GM12892 (cell line): ENCODE measurements around the gene ARPC4.
"Not testable (repeated sequence)": the region's sequence is repeated elsewhere in the genome, so short reads cannot be mapped to it uniquely, and the experiment has no call there.

Experiments
- DNase-seq: peaks from one replicate; pipeline ENCODE4 v3.0.0; 2011; ENCODE audit not compliant: insufficient read length
- FAIRE-seq: peaks from 2 replicates; lab custom pipeline; 2011; peaks lifted over from hg19 to GRCh38; lab: Jason Lieb, UNC
- POLR2A ChIP-seq: IDR thresholded peaks from 2 replicates; pipeline ENCODE4 v1.6.1; 2011; ENCODE audit warnings: low read depth, low read length, control low read depth
- POLR2AphosphoS5 ChIP-seq: IDR thresholded peaks from 2 replicates; pipeline ENCODE4 v1.6.1; 2011; ENCODE audit warnings: low read depth, low read length, control low read depth
- TAF1 ChIP-seq: IDR thresholded peaks from 2 replicates; pipeline ENCODE4 v1.6.1; 2011; ENCODE audit warnings: low read depth, mild to moderate bottlenecking, control low read depth, low read length, borderline replicate concordance

The ARPC4 gene

GRCh38 chr3:9757427-9757826, 35.5 kb upstream of the ARPC4 start:
- FAIRE-seq: no peak
- no peak for DNase-seq
- TF ChIP-seq TAF1: no peak
- no peak for TF ChIP-seq POLR2A
- TF ChIP-seq POLR2AphosphoS5: no peak

GRCh38 chr3:9760779-9761505, 31.9 kb upstream of the ARPC4 start:
- no peak for DNase-seq

GRCh38 chr3:9761919-9762318, 31.0 kb upstream of the ARPC4 start:
- DNase-seq: no peak
- FAIRE-seq: no peak
- TF ChIP-seq TAF1 (no peak), POLR2A (no peak), POLR2AphosphoS5 (no peak)

More at GRCh38 chr3:9760779-9761505, 31.9 kb upstream of the ARPC4 start:
- no peak for FAIRE-seq
- TF ChIP-seq POLR2A (no peak), POLR2AphosphoS5 (no peak), TAF1 (no peak)

GRCh38 chr3:9762871-9763270, 30.0 kb upstream of the ARPC4 start:
- FAIRE-seq: no peak
- DNase-seq: no peak
- no peak for TF ChIP-seq POLR2AphosphoS5
- TF ChIP-seq TAF1: no peak
- TF ChIP-seq POLR2A: no peak

GRCh38 chr3:9765865-9766264, 27.0 kb upstream of the ARPC4 start:
- no peak for TF ChIP-seq POLR2A
- no peak for TF ChIP-seq POLR2AphosphoS5
- no peak for TF ChIP-seq TAF1
- FAIRE-seq: no peak
- DNase-seq: no peak

GRCh38 chr3:9767418-9767817, 25.5 kb upstream of the ARPC4 start:
- no peak for DNase-seq
- TF ChIP-seq POLR2A (no peak), TAF1 (no peak), POLR2AphosphoS5 (no peak)
- no peak for FAIRE-seq

GRCh38 chr3:9768141-9768775, 24.6 kb upstream of the ARPC4 start:
- DNase-seq: no peak
- no peak for FAIRE-seq
- no peak for TF ChIP-seq POLR2AphosphoS5
- TF ChIP-seq TAF1: no peak
- no peak for TF ChIP-seq POLR2A

GRCh38 chr3:9769012-9769411, 23.9 kb upstream of the ARPC4 start:
- no peak for FAIRE-seq
- no peak for DNase-seq
- TF ChIP-seq POLR2AphosphoS5 (no peak), TAF1 (no peak), POLR2A (no peak)

- FAIRE-seq: no peak
- DNase-seq: peak; percentile 72
- TF ChIP-seq POLR2A: no peak
Observed at GRCh38 chr3:9769426-9770275, 23.2 kb upstream of the ARPC4 start, which contains the start of gene CAMK1. Gene CAMK1, minus strand, starts transcription at chr3:9769947. Its CDS starts 2,198 bp downstream, at chr3:9767749.

GRCh38 chr3:9770276-9770812, 22.5 kb upstream of the ARPC4 start:
- FAIRE-seq: no peak
- TF ChIP-seq POLR2A: no peak

GRCh38 chr3:9771007-9771406, 21.9 kb upstream of the ARPC4 start:
- not testable (repeated sequence) for FAIRE-seq, DNase-seq

More at GRCh38 chr3:9770276-9770812, 22.5 kb upstream of the ARPC4 start:
- DNase-seq: no peak
